Activated CD4-positive, alpha-beta T cell treated with anti-CD3 and anti-CD28 coated beads, Interleukin-10, Interleukin-2, amounts not matched to agents 100 ng/mL and 50 ng/mL, durations not matched to agents 16 hours and 8 hours (primary cell): Measurements from ENCODE around the gene DPH6.

Source experiments
- DNase-seq: peaks from one replicate; pipeline ENCODE4 v3.0.0-alpha.2; 2020

DPH6 gene

DNA sequence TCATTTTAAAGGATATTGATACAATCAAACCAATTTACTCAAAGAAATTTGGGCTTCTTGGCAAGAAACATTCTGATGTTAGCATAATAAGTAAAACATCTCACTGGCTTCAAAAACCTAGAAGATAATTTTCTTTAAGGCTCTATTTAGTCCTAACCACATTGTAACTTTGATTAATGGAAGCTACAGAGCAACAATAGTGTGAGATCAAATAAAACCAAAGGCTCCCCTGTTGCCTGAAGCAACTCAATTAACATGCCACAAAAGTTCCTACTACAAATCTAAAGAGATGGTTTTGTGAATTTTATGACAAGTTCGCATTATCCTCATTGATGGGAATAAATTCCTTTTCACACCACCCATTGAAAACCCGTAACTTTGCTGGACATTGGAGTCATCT, 5.9 kb downstream of the DPH6 start:
- DNase-seq, result no peak

DNA sequence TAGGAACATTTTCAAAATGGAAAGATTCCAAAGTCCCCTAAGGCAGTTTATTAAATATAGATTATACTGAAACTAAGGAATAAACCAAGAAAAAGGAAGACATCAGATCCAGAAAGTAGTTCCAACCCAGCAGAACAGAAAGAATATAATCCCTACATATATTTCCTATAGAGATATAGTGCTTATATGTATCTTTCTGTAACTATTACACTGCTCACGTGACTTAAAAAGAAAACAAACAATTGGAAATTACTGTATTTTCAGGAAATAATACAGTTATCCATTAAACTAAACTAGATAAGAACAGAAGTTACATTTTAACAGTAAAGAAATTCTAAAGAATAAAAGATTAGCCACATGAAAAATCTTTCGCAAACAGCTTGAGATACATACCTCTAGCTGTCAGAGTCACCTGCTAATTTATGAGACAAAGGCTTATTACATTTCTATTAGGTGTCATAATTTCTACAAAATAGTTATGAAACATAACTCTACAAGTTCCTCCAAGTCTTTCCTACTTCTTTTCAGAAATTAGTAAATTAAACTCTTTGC, 10.5 kb downstream of the DPH6 start:
- DNase-seq, result no peak

DNA sequence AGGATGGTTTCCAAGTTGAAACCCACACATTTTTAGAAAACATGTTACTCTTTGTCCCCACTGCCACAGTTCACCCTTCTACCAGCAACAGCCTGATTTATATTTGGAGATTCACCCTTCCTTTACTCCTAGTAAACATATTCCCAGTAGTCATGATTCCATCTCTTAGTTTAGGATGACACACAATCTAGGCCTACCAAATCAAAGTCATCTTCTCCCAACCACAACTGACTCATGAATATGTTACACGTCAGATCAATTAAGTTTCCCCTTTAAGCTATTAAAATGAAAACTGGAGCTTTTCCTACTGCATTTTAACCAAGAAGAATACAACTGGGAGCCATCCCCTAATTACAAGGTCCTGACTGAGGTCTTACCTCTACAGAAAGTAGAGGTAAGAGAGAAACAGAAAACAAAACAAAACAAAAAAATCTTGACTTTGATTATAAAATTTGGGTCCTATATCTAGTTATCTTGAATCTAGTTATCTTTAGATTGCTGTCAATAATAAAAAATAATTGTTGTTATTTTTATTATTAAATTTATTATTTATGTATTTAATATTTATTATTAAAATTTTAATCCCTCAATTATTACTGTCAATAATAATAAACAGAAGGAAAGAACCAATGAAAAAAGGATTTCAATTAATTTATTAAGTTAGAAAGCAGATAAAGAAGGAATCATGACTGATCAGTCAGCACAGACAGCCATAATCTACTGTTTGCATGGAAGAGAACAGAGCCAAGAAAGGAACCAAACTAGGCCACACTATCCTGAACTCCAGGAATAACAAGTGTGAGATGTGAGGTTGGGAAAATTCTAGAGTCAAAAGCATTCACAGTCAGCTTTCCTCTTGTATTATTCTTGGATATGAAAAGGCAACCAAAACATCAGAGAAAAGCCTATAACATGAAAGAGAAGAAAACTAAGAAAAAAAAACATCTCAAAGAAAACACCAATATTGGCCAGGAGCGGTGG, 12.5 kb downstream of the DPH6 start:
- no peak for DNase-seq

DNA sequence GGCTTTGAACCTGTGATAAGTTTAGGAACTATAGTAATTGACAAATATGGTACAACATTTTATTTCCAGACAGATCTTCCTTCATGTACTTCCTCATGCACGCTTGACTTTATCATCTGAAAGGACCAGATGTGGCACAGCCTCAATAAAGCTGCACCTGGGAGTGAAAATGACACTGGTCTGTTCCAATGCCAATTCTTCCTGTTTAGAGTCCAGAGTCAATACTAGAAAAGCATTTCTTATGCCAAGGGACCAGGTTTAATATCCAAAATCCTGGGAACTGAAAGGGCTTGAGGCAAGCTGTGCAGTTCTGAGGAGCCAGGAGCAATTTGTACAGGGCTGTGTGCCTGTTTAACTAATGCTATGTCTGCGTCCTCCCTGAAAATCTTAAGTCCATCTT, 15.3 kb downstream of the DPH6 start:
- no peak for DNase-seq

DNA sequence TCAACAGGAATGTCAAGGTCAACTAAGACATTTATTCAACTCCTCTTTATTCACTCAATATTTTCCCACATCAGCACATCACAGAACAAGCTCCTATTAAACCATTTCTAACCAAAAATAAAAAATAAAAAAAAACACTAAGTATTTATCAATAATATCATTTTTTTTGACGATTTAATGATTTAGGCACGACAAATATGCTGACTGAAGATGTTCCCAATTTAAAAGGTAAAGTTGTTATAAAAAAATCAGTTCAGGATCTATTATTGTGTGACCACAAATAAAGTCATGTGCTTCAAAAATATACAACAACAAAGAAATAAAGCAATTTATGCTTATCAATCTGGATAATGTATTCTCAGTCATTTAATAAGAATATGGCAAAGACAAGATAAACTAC, 16.2 kb downstream of the DPH6 start:
- DNase-seq, result no peak

DNA sequence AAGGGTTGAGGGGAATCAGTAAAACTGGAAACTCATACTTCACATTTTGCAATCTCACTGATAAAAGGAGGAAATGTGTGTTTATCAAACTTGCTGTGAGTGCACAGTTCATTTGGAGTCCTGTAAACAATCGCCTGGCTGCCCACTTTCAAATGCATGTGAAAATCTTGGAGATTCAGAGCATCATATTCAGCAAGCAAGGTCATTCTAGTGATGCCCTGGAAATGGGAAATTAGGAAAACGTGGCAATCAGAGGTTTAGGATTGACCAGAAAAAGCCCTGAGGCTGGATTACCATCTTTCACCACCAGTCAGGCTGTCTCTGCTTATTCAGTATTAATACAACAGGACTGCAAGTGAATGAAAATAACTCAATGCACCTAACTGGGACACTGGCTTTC, 23.9 kb downstream of the DPH6 start:
- DNase-seq, result no peak

- peak; percentile 47 for DNase-seq
Measured at GRCh38 chr15:35519541-35520149, 26.3 kb downstream of the DPH6 start.

DNA sequence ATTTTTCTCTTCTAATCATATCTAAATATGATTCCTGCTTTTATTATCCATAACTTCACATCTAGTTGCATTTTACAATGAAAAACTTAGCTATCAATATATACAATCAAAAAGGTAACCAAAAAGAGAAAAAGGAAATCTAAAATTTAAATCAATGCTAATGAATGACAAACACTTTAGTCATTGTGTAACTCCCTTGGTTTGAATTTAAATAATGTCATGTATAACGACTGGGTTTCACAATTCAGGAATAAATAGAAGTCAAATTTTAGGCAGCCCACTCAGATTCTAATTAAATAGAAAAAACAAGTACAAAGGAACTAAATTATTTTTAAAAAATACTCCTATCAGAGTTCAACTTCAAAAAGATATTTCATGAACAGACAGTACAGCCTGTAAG, 26.9 kb downstream of the DPH6 start:
- no peak for DNase-seq

- no peak for DNase-seq
Measured at GRCh38 chr15:35514759-35515158, 31.2 kb downstream of the DPH6 start.

- no peak for DNase-seq
Measured at GRCh38 chr15:35507932-35508638, 37.9 kb downstream of the DPH6 start.

GRCh38 chr15:35506272-35506870, 39.6 kb downstream of the DPH6 start:
- no peak for DNase-seq

DNA sequence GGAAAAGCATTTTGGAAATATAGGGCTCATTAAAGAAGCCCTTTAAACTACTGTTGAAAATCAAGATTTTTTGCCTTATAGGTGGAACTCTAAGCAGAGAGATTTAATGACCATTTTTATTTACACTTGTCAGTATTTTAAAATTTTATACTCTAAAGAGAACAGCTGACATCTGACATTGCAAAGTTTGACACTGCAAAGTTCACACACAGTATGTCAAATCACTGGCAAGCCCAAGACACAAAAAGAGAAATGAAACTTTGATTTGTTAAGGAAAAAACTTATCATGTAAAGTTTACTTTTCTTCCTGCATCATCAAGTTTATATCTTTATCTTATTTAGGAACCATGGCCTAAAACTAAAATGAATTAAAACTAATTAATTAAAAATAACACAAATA, 40.2 kb downstream of the DPH6 start:
- DNase-seq, result no peak

DNA sequence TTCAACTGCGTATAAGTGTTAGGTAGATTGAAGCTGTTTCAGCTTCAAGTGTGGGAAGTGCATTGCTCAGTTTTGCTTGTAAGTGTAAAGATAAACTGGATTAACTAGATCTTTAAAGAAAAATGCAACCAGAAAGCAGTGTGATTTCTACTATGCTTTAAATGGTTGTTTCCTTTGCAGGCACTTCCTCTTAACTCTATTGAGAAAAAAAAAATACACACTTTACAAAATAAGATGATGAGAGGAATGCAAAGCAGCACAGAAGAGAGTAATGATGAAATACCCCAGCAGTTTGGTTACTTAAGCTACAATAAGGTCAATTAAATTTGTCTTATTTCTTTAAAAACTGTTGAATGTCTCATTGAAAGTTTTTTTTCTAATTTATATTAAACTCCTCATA, 40.8 kb downstream of the DPH6 start:
- DNase-seq, result no peak

DNA sequence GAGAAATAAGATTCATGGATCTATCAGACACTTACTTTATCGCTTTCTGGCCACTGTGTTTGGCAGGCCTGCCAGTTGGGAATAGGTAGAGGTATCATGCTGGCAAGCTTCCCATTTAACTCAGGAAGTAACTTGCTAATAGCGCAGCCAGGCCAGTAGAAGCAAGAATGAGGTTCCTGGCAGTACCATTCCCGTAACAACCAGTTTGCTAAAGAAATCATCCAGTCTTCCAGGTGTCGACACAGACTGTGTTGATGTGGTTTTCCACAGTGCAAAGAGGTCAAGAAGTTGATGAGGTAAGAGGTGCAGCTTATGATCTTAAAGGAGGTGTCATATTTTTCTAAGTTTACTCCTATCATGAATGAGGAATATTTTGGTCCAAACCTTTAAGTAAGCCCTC, 46.2 kb downstream of the DPH6 start:
- DNase-seq, result no peak

DNA sequence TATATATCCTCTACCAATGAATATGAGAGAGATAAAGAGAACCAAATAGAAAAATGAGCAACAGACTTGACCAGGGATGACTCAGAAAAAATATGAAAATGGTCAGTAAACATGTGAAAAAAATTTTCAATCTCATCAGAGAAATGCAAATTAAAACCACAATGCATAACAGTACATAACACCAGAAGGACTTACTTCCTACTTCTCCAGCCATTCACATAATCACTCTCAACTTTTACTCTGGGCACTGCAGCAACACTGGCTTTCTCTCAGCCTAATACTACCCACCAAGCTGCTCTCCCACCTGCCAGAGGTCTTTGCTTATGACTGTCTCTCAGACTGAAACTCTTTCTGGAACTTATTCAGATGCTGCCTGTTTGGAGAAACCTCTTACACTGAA, 49.4 kb downstream of the DPH6 start:
- no peak for DNase-seq

- DNase-seq, result no peak
Measured at GRCh38 chr15:35495080-35495479, 50.9 kb downstream of the DPH6 start.

GRCh38 chr15:35491999-35492398, 54.0 kb downstream of the DPH6 start:
- DNase-seq, result no peak

GRCh38 chr15:35491173-35491572, 54.8 kb downstream of the DPH6 start:
- DNase-seq, result no peak

DNA sequence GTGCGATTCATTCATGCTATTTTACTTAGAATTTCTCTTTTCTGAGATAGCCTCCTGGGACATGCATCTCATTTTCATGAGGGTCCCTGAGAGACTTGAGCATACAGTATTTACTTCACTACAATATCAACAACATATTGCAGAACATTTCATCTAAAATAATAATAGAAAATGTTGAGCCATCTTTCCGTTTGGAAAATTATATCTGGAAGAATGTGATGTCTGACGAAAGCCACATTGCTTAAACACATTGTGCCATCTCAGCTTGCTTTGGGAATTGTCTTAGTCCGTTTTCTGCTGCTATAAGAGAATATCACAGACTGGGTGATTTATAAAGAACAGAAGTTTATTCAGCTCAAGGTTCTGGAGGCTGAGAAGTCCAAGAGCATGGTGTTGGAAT, 55.5 kb downstream of the DPH6 start:
- no peak for DNase-seq

DNA sequence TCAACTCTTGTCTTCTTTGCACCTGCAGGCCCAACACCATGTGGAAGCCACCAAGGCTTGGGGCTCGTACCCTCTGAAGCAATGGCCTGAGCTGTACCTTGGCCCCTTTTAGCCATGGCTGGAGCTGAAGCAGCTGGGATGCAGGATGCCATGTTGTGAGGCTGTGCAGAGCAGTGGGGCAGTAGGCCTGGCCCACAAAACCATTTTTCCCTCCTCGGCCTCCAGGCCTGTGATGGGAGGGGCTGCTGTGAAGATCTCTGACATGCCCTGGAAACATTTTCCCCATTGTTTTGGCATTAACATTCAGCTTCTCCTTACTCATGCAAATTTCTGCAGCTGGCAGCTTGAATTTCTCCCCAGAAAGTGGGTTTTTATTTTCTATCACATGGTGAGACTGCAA, 58.5 kb downstream of the DPH6 start:
- DNase-seq, result no peak

GRCh38 chr15:35486296-35486695, 59.7 kb downstream of the DPH6 start:
- DNase-seq, result no peak

- no peak for DNase-seq
Measured at GRCh38 chr15:35485411-35485810, 60.6 kb downstream of the DPH6 start.
